GM12878 (cell line): Measurements from ENCODE around the gene CD200R1. TPM values are rescaled to one million over a fixed set of nuclear protein-coding genes. Genes with fewer than 3 reads are reported as not detected.

ENCODE experiments used
- ATAC-seq: fragments of 200-7000 bp; cut with Tn5 transposase; 3 replicates; pipeline ENCODE4 v1.9.1; 2020; ENCODE audit warnings: mild to moderate bottlenecking, moderate library complexity
- BruUV-seq: library from RNA; stranded (reverse); fragments of 400-500 nt; replicated peaks from 2 replicates; lab custom pipeline; 2021; lab: Mats Ljungman, UMichigan
- CTCF ChIA-PET: fragments of 300-600 bp; sonication (Branson Sonifier 250); formaldehyde crosslinking; extraction: SDS; loops from one replicate; lab custom pipeline; 2021; ENCODE audit warnings: inconsistent platforms; lab: Yijun Ruan, JAX
- POLR2A ChIA-PET: fragments of 350-600 bp; formaldehyde crosslinking; extraction: SDS; loops from one replicate; lab custom pipeline; 2021; ENCODE audit warnings: inconsistent platforms; lab: Charles Lee
- RAD21 ChIA-PET: fragments of 300-600 bp; sonication (Branson Sonifier 250); formaldehyde crosslinking; loops from one replicate; lab custom pipeline; 2023; ENCODE audit warnings: antibody characterized with exemption; ENCODE audit not compliant: unreplicated experiment; lab: Charles Lee
- SMC1A ChIA-PET: fragments of 300-600 bp; sonication (Branson Sonifier 250); formaldehyde crosslinking; loops from one replicate; lab custom pipeline; 2023; ENCODE audit not compliant: unreplicated experiment, uncharacterized antibody; lab: Charles Lee
- DNase-seq: peaks from one replicate; pipeline ENCODE4 v3.0.0-alpha.2; 2011; ENCODE audit warnings: low read depth, low spot score
- FAIRE-seq: peaks from 3 replicates; lab custom pipeline; 2011; peaks lifted over from hg19 to GRCh38; lab: Jason Lieb, UNC
- H2AFZ ChIP-seq: 2 replicates; pipeline ENCODE4 v1.6.0; 2011; ENCODE audit warnings: low read depth, low read length, control low read depth; ENCODE audit not compliant: control insufficient read depth
- H3K27ac ChIP-seq: 2 replicates; pipeline ENCODE4 v1.5.1; 2011; ENCODE audit warnings: control low read depth; ENCODE audit not compliant: control insufficient read depth, insufficient read depth
- H3K27me3 ChIP-seq, 2 experiments: replicated peaks in 1 of 2; 2 replicates each; pipeline versions ENCODE4 v1.6.0 to v1.6.1; 2011; ENCODE audit warnings: low read length in 1 of 2; ENCODE audit not compliant: control insufficient read depth in 2 of 2, insufficient read depth in 2 of 2
- H3K36me3 ChIP-seq, 2 experiments: 2 replicates each; pipeline ENCODE4 v1.5.1; 2011; ENCODE audit warnings: low read length in 1 of 2; ENCODE audit not compliant: control insufficient read depth in 2 of 2, insufficient read depth in 2 of 2
- H3K4me1 ChIP-seq: 2 replicates; pipeline ENCODE4 v1.6.1; 2011; ENCODE audit warnings: mild to moderate bottlenecking, low read length, moderate library complexity, mixed read lengths; ENCODE audit not compliant: control insufficient read depth, insufficient read depth
- H3K4me2 ChIP-seq: 2 replicates; pipeline ENCODE4 v1.6.0; 2011; ENCODE audit warnings: control low read depth; ENCODE audit not compliant: control insufficient read depth, insufficient read depth
- H3K4me3 ChIP-seq: fragments of 200-600 bp; sonication (generic); 2 replicates; pipeline ENCODE4 v1.5.1; 2016
- H3K79me2 ChIP-seq: 2 replicates; pipeline ENCODE4 v1.6.0; 2011; ENCODE audit warnings: low read length; ENCODE audit not compliant: control insufficient read depth, insufficient read depth
- H3K9ac ChIP-seq: 2 replicates; pipeline ENCODE4 v1.8.0; 2011; ENCODE audit warnings: low read length, control low read depth, mixed read lengths; ENCODE audit not compliant: control insufficient read depth, insufficient read depth
- H3K9me3 ChIP-seq: replicated peaks from 3 replicates; pipeline ENCODE4 v1.5.1; 2011; ENCODE audit warnings: mild to moderate bottlenecking, low read length; ENCODE audit not compliant: control insufficient read depth, insufficient read depth
- H4K20me1 ChIP-seq: 2 replicates; pipeline ENCODE4 v1.6.0; 2011; ENCODE audit not compliant: control insufficient read depth, insufficient read depth
- ASH2L ChIP-seq: fragments of 300-600, 200-600 bp; sonication (generic); IDR thresholded peaks from 2 replicates; pipeline ENCODE4 v1.6.1; 2017; ENCODE audit warnings: low read depth, mild to moderate bottlenecking, borderline replicate concordance
- BCL3 ChIP-seq: IDR thresholded peaks from 2 replicates; pipeline ENCODE4 v1.6.1; 2011; ENCODE audit warnings: borderline replicate concordance, low read depth, mild to moderate bottlenecking, moderate library complexity, low read length; ENCODE audit not compliant: insufficient read depth, poor library complexity, severe bottlenecking
- BHLHE40 ChIP-seq, 2 experiments: fragments of 450-650 bp in 1 of 2; IDR thresholded peaks; 2 replicates each; pipeline ENCODE4 v1.6.1; 2011 to 2017; ENCODE audit warnings: low read depth in 2 of 2, borderline replicate concordance in 1 of 2, improper control_type of control experiment in 1 of 2, low read length in 1 of 2, mild to moderate bottlenecking in 1 of 2
- BRCA1 ChIP-seq: IDR thresholded peaks from 2 replicates; pipeline ENCODE4 v1.6.1; 2011; ENCODE audit warnings: low read depth, low read length, improper control_type of control experiment
- IRF3 ChIP-seq: fragments of 450-650 bp; IDR thresholded peaks from 2 replicates; pipeline ENCODE4 v1.6.1; 2014; ENCODE audit warnings: mild to moderate bottlenecking
- MYC ChIP-seq: IDR thresholded peaks from 2 replicates; pipeline ENCODE4 v1.6.1; 2011; ENCODE audit warnings: mild to moderate bottlenecking, low read length, moderate library complexity, inconsistent platforms; ENCODE audit not compliant: insufficient read depth, insufficient replicate concordance, insufficient read length, severe bottlenecking
- NR2C1 ChIP-seq: fragments of 450-650 bp; IDR thresholded peaks from 2 replicates; pipeline ENCODE4 v1.6.1; 2017; ENCODE audit warnings: antibody characterized with exemption, mild to moderate bottlenecking, moderate library complexity
- PKNOX1 ChIP-seq: fragments of 450-650 bp; IDR thresholded peaks from 2 replicates; pipeline ENCODE4 v1.6.1; 2016; ENCODE audit warnings: mild to moderate bottlenecking
- RUNX3 ChIP-seq: IDR thresholded peaks from 2 replicates; pipeline ENCODE4 v1.6.1; 2012; ENCODE audit warnings: low read length, inconsistent platforms
- SRF ChIP-seq, 2 experiments: IDR thresholded peaks; 2 replicates each; pipeline ENCODE4 v1.6.1; 2011; ENCODE audit warnings: low read depth in 2 of 2, low read length in 2 of 2, mild to moderate bottlenecking in 1 of 2, moderate library complexity in 1 of 2
- TBL1XR1 ChIP-seq: IDR thresholded peaks from 2 replicates; pipeline ENCODE4 v1.6.1; 2012; ENCODE audit warnings: low read depth, low read length, improper control_type of control experiment
- ZBTB11 ChIP-seq: fragments of 450-650 bp; formaldehyde crosslinking; IDR thresholded peaks from 2 replicates; pipeline ENCODE4 v1.5.0; 2022; ENCODE audit warnings: mild to moderate bottlenecking, missing genetic modification characterization
- in situ Hi-C: fragments of 300-500 bp; cut with MboI; formaldehyde crosslinking; loops from 9 replicates; pipeline ENCODE4 v1.14.3; 2018; ENCODE audit warnings: mixed read lengths
- intact Hi-C: fragments of 100-400 bp; cut with micrococcal nuclease; formaldehyde crosslinking; loops from one replicate; pipeline ENCODE4 v1.14.2; 2022; ENCODE audit not compliant: unreplicated experiment
- polyA plus RNA-seq, 11 experiments: library from polyadenylated mRNA; depleted of rRNA in 4 of 11; unstranded in 6 of 11; stranded (reverse) in 5 of 11; fragments of >200 nt; fragmentation: Nextera tagmentation in 4 of 11; fragmentation: Illumina TruSeq in 1 of 11; extraction: Ambion mirVana in 4 of 11; extraction: Trizol in 1 of 11; gene quantifications; 1 replicate in 1 of 11; 2 replicates in 10 of 11; pipeline versions ENCODE4 v1.2.1 to v1.2.3, GENCODE V29; 2011 to 2016; ENCODE audit warnings: inconsistent platforms in 2 of 11, missing spikeins in 2 of 11, low read depth in 1 of 11
- total RNA-seq, 4 experiments: library from RNA; depleted of rRNA in 3 of 4; stranded (reverse); fragments of >200 nt in 3 of 4; fragmentation: Illumina TruSeq in 1 of 4; extraction: Trizol in 1 of 4; gene quantifications; 2 replicates each; pipeline versions ENCODE4 v1.2.1 to v1.2.3, GENCODE V29; 2013 to 2021

Gene CD200R1
- total and polyA plus RNA-seq, 10 of the 15 experiments (the other 5 are each of a cell fraction or from before 2014, with no cell fraction given): 0.15 to 1.1 (median 0.88) TPM

- no peak overlapping the region for H3K27ac ChIP-seq
- no peak overlapping the region for H2AFZ ChIP-seq
- POLR2A ChIA-PET: interaction anchor here (1.2 to 2.2 kb wide), 2 partner anchors 10 to 514 kb away, joined by 3 to 14 read pairs; partner anchors contain the start of gene GTPBP8
- RAD21 ChIA-PET: interaction anchor here (0.8 to 1.3 kb wide), 5 partner anchors 9 to 267 kb away, joined by 3 to 5 read pairs (median 3); no protein-coding TSS in a partner anchor
- no peak overlapping the region for H3K4me3 ChIP-seq
- H3K27me3 ChIP-seq: no peaks in the 10 kb centered on the region
- intact Hi-C loops (no loop called here), in situ Hi-C loops (no loop called here)
- CTCF ChIA-PET: interaction anchor here (0.8 to 2.2 kb wide), 9 partner anchors 7 to 286 kb away, joined by 3 to 9 read pairs (median 5); partner anchors contain the start of gene GTPBP8
- no peak overlapping the region for H3K9ac ChIP-seq
- BruUV-seq: no TSS peak
- no peaks in the 10 kb centered on the region for H4K20me1 ChIP-seq
- DNase-seq: no peak
- SMC1A ChIA-PET: interaction anchor here (1.2 to 4.2 kb wide), 6 partner anchors 8 to 267 kb away, joined by 3 to 23 read pairs (median 9); partner anchors contain the start of gene GTPBP8
- H3K4me2 ChIP-seq: no peak overlapping the region
- H3K9me3 ChIP-seq: no peaks in the 10 kb centered on the region
- peak; percentile 23; the same call in 2 of the 3 replicates for ATAC-seq
- 0 out of 2 replicates have a peak, but pooled peaks cover 3% of the 10 kb centered on the region for H3K4me1 ChIP-seq
- H3K79me2 ChIP-seq: no peaks in the 10 kb centered on the region; the same call in 1 of the 2 replicates
- TF ChIP-seq ASH2L (no peak), TBL1XR1 (no peak), PKNOX1 (no peak), RUNX3 (no peak), BHLHE40 (IDR thresholded peaks at IDR 0.05; ENCODE audit: borderline replicate concordance in 1 of 2, low read depth in 2 of 2, low read length in 1 of 2) (no peak), SRF (IDR thresholded peaks at IDR 0.05; ENCODE audit: low read depth in 2 of 2, low read length in 2 of 2) (no peak), BCL3 (no peak), IRF3 (no peak), NR2C1 (no peak), ZBTB11 (CRISPR knock-in tag) (no peak), BRCA1 (no peak), MYC (no peak)
- H3K36me3 ChIP-seq: peaks cover 2 to 26% of the 10 kb centered on the region in 2 experiments; a peak in 3 of 4 replicates
- no peak for FAIRE-seq
Observed at GRCh38 chr3:113002037-113002436, 27.1 kb upstream of the CD200R1 start.
